Kidney (tissue), 14 donors: ENCODE measurements around the gene SPPL2A. TPM values are rescaled to one million over a fixed set of nuclear protein-coding genes. Genes with fewer than 3 reads are reported as not detected.

Source experiments
- DNase-seq, 5 donors: peaks; one replicate each; pipeline ENCODE4 v3.0.0-alpha.2; 2013 to 2020
- FAIRE-seq: peaks from 2 replicates; lab custom pipeline; 2012; peaks lifted over from hg19 to GRCh38; lab: Jason Lieb, UNC
- H3K27ac ChIP-seq, 2 donors: one replicate each; pipeline ENCODE4 v1.7.0; 2013; ENCODE audit warnings: low read depth in 2 of 2, low read length in 2 of 2, inconsistent platforms in 1 of 2
- H3K27me3 ChIP-seq: one replicate; pipeline ENCODE4 v1.7.1; 2013; ENCODE audit warnings: low read length, inconsistent platforms; ENCODE audit not compliant: control insufficient read depth, insufficient read depth
- H3K36me3 ChIP-seq, 3 donors: one replicate each; pipeline versions ENCODE4 v1.7.0 to v1.7.1; 2013; ENCODE audit warnings: low read length in 3 of 3, control low read depth in 1 of 3, inconsistent platforms in 1 of 3; ENCODE audit not compliant: insufficient read depth in 3 of 3, control insufficient read depth in 2 of 3
- H3K4me1 ChIP-seq, 3 donors: one replicate each; pipeline versions ENCODE4 v1.7.0 to v1.7.1; 2013; ENCODE audit warnings: low read length in 3 of 3, inconsistent platforms in 1 of 3, low read depth in 1 of 3; ENCODE audit not compliant: control insufficient read depth in 2 of 3, insufficient read depth in 2 of 3
- H3K4me3 ChIP-seq, 3 donors: one replicate each; pipeline versions ENCODE4 v1.7.0 to v1.8.1; 2013; ENCODE audit warnings: low read length in 3 of 3, control low read depth in 1 of 3, inconsistent platforms in 1 of 3
- H3K9ac ChIP-seq, 3 donors: one replicate each; pipeline versions ENCODE4 v1.7.0 to v1.7.1; 2013; ENCODE audit warnings: low read length in 3 of 3, control low read depth in 1 of 3, inconsistent platforms in 1 of 3
- H3K9me3 ChIP-seq, 3 donors: one replicate each; pipeline versions ENCODE4 v1.7.0 to v1.7.1; 2013; ENCODE audit warnings: low read length in 3 of 3, control low read depth in 1 of 3, inconsistent platforms in 1 of 3; ENCODE audit not compliant: control insufficient read depth in 2 of 3, insufficient read depth in 1 of 3
- CTCF ChIP-seq: IDR thresholded peaks from 3 replicates; pipeline ENCODE4 v1.5.1; 2012; ENCODE audit warnings: mild to moderate bottlenecking, moderate library complexity, borderline replicate concordance; ENCODE audit not compliant: insufficient read depth; ENCODE audit errors: extremely low read depth
- intact Hi-C: fragments of 100-400 bp; cut with DNase I; formaldehyde crosslinking; loops from one replicate; pipeline ENCODE4 v1.11.1; 2022
- polyA plus RNA-seq: library from polyadenylated mRNA; stranded (reverse); fragments of 350-450 nt; fragmentation: Illumina TruSeq; extraction: RNeasy Lipid Tissue Mini Kit (QIAGEN cat#74804); gene quantifications from one replicate; pipeline ENCODE4 v1.2.3, GENCODE V29; 2014; ENCODE audit warnings: low read depth, low replicate concordance; ENCODE audit not compliant: insufficient read depth
- total RNA-seq: library from RNA; stranded (reverse); fragmentation: NEBNext Ultra II Directional; extraction: Animal tissue kit (Norgen Biotek cat#: 25700); gene quantifications from one replicate; pipeline ENCODE4 v1.2.1, GENCODE V29; 2021
- donor health status: control.
- donor health status: control.
- donor health status: control.
- donor health status: control.
- donor health status: control.
- donor health status: DM: yes; HTN: yes; CAD: no.
- donor health status: Normal renal cell carcinoma (clear cell type).

The SPPL2A gene
- total and polyA plus RNA-seq, 2 donors from 2014 or later = 53.3 to 134 TPM

GRCh38 chr15:50774450-50774849 lies 8.9 kb upstream of the SPPL2A start:
- intact Hi-C loops = no loop called here
- H3K36me3 ChIP-seq = no peaks in the 10 kb centered on the region
- no peaks in the 10 kb centered on the region for H3K4me1 ChIP-seq
- H3K4me3 ChIP-seq = no peak overlapping the region
- FAIRE-seq (no peak), DNase-seq (no peak)
- no peaks in the 10 kb centered on the region for H3K9me3 ChIP-seq
- peak overlapping the region in 1 of 2 donors; percentile 34 for H3K27ac ChIP-seq
- no peak for TF ChIP-seq CTCF
- H3K27me3 ChIP-seq = no peaks in the 10 kb centered on the region
- H3K9ac ChIP-seq = no peak overlapping the region

GRCh38 chr15:50773389-50773788 lies 7.9 kb upstream of the SPPL2A start:
- no peaks in the 10 kb centered on the region for H3K27me3 ChIP-seq
- no peak overlapping the region for H3K4me3 ChIP-seq
- DNase-seq (no peak), FAIRE-seq (no peak)
- TF ChIP-seq CTCF = no peak
- no peaks in the 10 kb centered on the region for H3K36me3 ChIP-seq
- H3K27ac ChIP-seq = no peak overlapping the region
- no peaks in the 10 kb centered on the region for H3K9me3 ChIP-seq
- no peaks in the 10 kb centered on the region for H3K4me1 ChIP-seq
- intact Hi-C loops = no loop called here
- no peak overlapping the region for H3K9ac ChIP-seq

GRCh38 chr15:50767332-50767861 lies 1.9 kb upstream of the SPPL2A start:
- H3K4me3 ChIP-seq = no peak overlapping the region
- H3K36me3 ChIP-seq = no peaks in the 10 kb centered on the region
- DNase-seq (no peak), FAIRE-seq (no peak)
- peak overlapping the region in 1 of 2 donors; percentile 3 for H3K27ac ChIP-seq
- H3K27me3 ChIP-seq = no peaks in the 10 kb centered on the region
- no peak for TF ChIP-seq CTCF
- no peaks in the 10 kb centered on the region for H3K9me3 ChIP-seq
- no peak overlapping the region for H3K9ac ChIP-seq
- intact Hi-C loops = no loop called here
- H3K4me1 ChIP-seq = no peaks in the 10 kb centered on the region
